H9 (cell line): ENCODE data around the gene TYRO3. TPM values are rescaled to one million over a fixed set of nuclear protein-coding genes. Genes with fewer than 3 reads are reported as not detected.

ENCODE experiments used
- DNase-seq: peaks from one replicate; pipeline ENCODE4 v3.0.0-alpha.2; 2017
- H2AFZ ChIP-seq: one replicate; pipeline ENCODE4 v1.6.1; 2013; ENCODE audit warnings: mild to moderate bottlenecking, low read length, control low read depth, moderate library complexity
- H2AK5ac ChIP-seq: 2 replicates; pipeline ENCODE4 v1.6.1; 2013; ENCODE audit warnings: low read length, control low read depth, mixed read lengths; ENCODE audit not compliant: insufficient read length
- H2BK120ac ChIP-seq: one replicate; pipeline ENCODE4 v1.6.1; 2013; ENCODE audit warnings: low read depth, mild to moderate bottlenecking, low read length, control low read depth, inconsistent platforms; ENCODE audit not compliant: poor library complexity, severe bottlenecking
- H2BK12ac ChIP-seq: 2 replicates; pipeline ENCODE4 v1.6.1; 2013; ENCODE audit warnings: low read length, control low read depth, mixed read lengths, low read depth; ENCODE audit not compliant: insufficient read length
- H2BK15ac ChIP-seq: 2 replicates; pipeline ENCODE4 v1.6.1; 2013; ENCODE audit warnings: low read depth, low read length, control low read depth
- H2BK20ac ChIP-seq: one replicate; pipeline ENCODE4 v1.6.1; 2013; ENCODE audit warnings: low read depth, mild to moderate bottlenecking, low read length, control low read depth, inconsistent platforms; ENCODE audit not compliant: poor library complexity, severe bottlenecking
- H2BK5ac ChIP-seq: 2 replicates; pipeline ENCODE4 v1.6.1; 2013; ENCODE audit warnings: low read length, control low read depth, mixed read lengths; ENCODE audit not compliant: insufficient read length
- H3K14ac ChIP-seq: 2 replicates; pipeline ENCODE4 v1.6.1; 2013; ENCODE audit warnings: low read length, control low read depth; ENCODE audit not compliant: insufficient read depth
- H3K18ac ChIP-seq: 2 replicates; pipeline ENCODE4 v1.6.1; 2013; ENCODE audit warnings: low read depth, mild to moderate bottlenecking, mixed read lengths, low read length, control low read depth; ENCODE audit not compliant: insufficient read length
- H3K23ac ChIP-seq: 2 replicates; pipeline ENCODE4 v1.6.1; 2013; ENCODE audit warnings: low read length, control low read depth, mixed read lengths, low read depth; ENCODE audit not compliant: insufficient read length
- H3K23me2 ChIP-seq: 2 replicates; pipeline ENCODE4 v1.6.1; 2013; ENCODE audit warnings: low read depth, mild to moderate bottlenecking, mixed read lengths, low read length, control low read depth; ENCODE audit not compliant: insufficient read length, poor library complexity, severe bottlenecking
- H3K27ac ChIP-seq: 2 replicates; pipeline ENCODE4 v1.5.1; 2013; ENCODE audit warnings: low read length, control low read depth, mixed read lengths, low read depth; ENCODE audit not compliant: insufficient read length
- H3K27me3 ChIP-seq: 2 replicates; pipeline ENCODE4 v1.6.1; 2013; ENCODE audit warnings: low read length, control low read depth, inconsistent platforms; ENCODE audit not compliant: insufficient read depth
- H3K4ac ChIP-seq: 2 replicates; pipeline ENCODE4 v1.6.1; 2013; ENCODE audit warnings: low read depth, mild to moderate bottlenecking, control low read depth, inconsistent platforms, low read length, moderate library complexity
- H3K4me1 ChIP-seq: 2 replicates; pipeline ENCODE4 v1.6.1; 2013; ENCODE audit warnings: low read length, control low read depth, inconsistent platforms; ENCODE audit not compliant: insufficient read depth
- H3K4me2 ChIP-seq: 2 replicates; pipeline ENCODE4 v1.6.1; 2013; ENCODE audit warnings: low read length, control low read depth, mixed read lengths; ENCODE audit not compliant: insufficient read length, insufficient read depth
- H3K56ac ChIP-seq: 2 replicates; pipeline ENCODE4 v1.6.1; 2013; ENCODE audit warnings: low read depth, mild to moderate bottlenecking, mixed read lengths, low read length, control low read depth; ENCODE audit not compliant: insufficient read length
- H3K79me1 ChIP-seq: 2 replicates; pipeline ENCODE4 v1.6.1; 2013; ENCODE audit warnings: low read depth, mild to moderate bottlenecking, moderate library complexity, low read length, control low read depth, inconsistent platforms; ENCODE audit not compliant: insufficient read depth, poor library complexity, severe bottlenecking
- H3K79me2 ChIP-seq: 2 replicates; pipeline ENCODE4 v1.6.1; 2013; ENCODE audit warnings: low read length, control low read depth, inconsistent platforms; ENCODE audit not compliant: insufficient read depth
- H3K9ac ChIP-seq: 2 replicates; pipeline ENCODE4 v1.6.1; 2013; ENCODE audit warnings: low read length, control low read depth, mixed read lengths; ENCODE audit not compliant: insufficient read length; ENCODE audit errors: extremely low read depth
- H3K9me3 ChIP-seq: one replicate; pipeline ENCODE4 v1.6.1; 2013; ENCODE audit warnings: low read depth, low read length, inconsistent platforms; ENCODE audit not compliant: control insufficient read depth
- H3T11ph ChIP-seq: one replicate; pipeline ENCODE4 v1.6.1; 2013; ENCODE audit warnings: mild to moderate bottlenecking, low read length, control low read depth, inconsistent platforms
- H4K20me1 ChIP-seq: one replicate; pipeline ENCODE4 v1.6.1; 2013; ENCODE audit not compliant: control insufficient read depth, insufficient read length, insufficient read depth
- H4K5ac ChIP-seq: 2 replicates; pipeline ENCODE4 v1.6.1; 2013; ENCODE audit warnings: low read depth, mild to moderate bottlenecking, mixed read lengths, low read length, control low read depth; ENCODE audit not compliant: insufficient read length
- H4K8ac ChIP-seq: replicated peaks from 2 replicates; pipeline ENCODE4 v1.6.1; 2013; ENCODE audit warnings: low read length, control low read depth, mixed read lengths, low read depth; ENCODE audit not compliant: insufficient read length
- H4K91ac ChIP-seq: 2 replicates; pipeline ENCODE4 v1.6.1; 2013; ENCODE audit warnings: low read depth, mild to moderate bottlenecking, moderate library complexity, mixed read lengths, low read length, control low read depth; ENCODE audit not compliant: insufficient read length
- H3K27ac Mint-ChIP-seq, 3 experiments: 2 replicates in 2 of 3; 3 replicates in 1 of 3; pipeline ENCODE4 v1.8.0; 2020 to 2021; ENCODE audit warnings: mixed read lengths in 3 of 3, mild to moderate bottlenecking in 1 of 3, moderate library complexity in 1 of 3
- H3K27me3 Mint-ChIP-seq: 2 replicates; pipeline ENCODE4 v1.8.0; 2021; ENCODE audit warnings: low read depth, mild to moderate bottlenecking, moderate library complexity, mixed read lengths
- H3K36me3 Mint-ChIP-seq, 3 experiments: 2 replicates in 2 of 3; 3 replicates in 1 of 3; pipeline ENCODE4 v1.8.0; 2020 to 2021; ENCODE audit warnings: low read depth in 3 of 3, mixed read lengths in 3 of 3; ENCODE audit not compliant: insufficient read depth in 1 of 3
- H3K4me1 Mint-ChIP-seq, 2 experiments: 2 replicates each; pipeline ENCODE4 v1.8.0; 2020; ENCODE audit warnings: mixed read lengths in 2 of 2
- H3K4me3 Mint-ChIP-seq, 2 experiments: 2 replicates in 1 of 2; 3 replicates in 1 of 2; pipeline ENCODE4 v1.8.0; 2020 to 2021; ENCODE audit warnings: mild to moderate bottlenecking in 2 of 2, mixed read lengths in 2 of 2, moderate library complexity in 1 of 2
- H3K9me3 Mint-ChIP-seq, 2 experiments: 2 replicates in 1 of 2; 3 replicates in 1 of 2; pipeline ENCODE4 v1.8.0; 2020; ENCODE audit warnings: mild to moderate bottlenecking in 2 of 2, mixed read lengths in 2 of 2, moderate library complexity in 1 of 2
- WGBS: extraction: QIAGEN DNeasy Blood & Tissue Kit; methylation state at CpG from one replicate; pipeline ENCODE4 v1.1.7; 2013; ENCODE audit warnings: missing lambda C conversion rate, low lambda C conversion rate, mixed read lengths; ENCODE audit not compliant: insufficient read length; ENCODE audit errors: extremely low coverage; 5-methylcytosine and 5-hydroxymethylcytosine counted together
- total RNA-seq: library from RNA; stranded (reverse); gene quantifications from 2 replicates; pipeline ENCODE4 v1.2.1, GENCODE V29; 2021
- TF ChIP-seq, protein P1 (sequence below): fragments of 200-600 bp; sonication (generic); conservative IDR thresholded peaks from 3 replicates; pipeline ENCODE4 v1.8.0; 2021; ENCODE audit warnings: antibody characterized with exemption, mild to moderate bottlenecking

Gene TYRO3
- total RNA-seq, 1 experiment from 2014 or later, result 124 TPM

DNA sequence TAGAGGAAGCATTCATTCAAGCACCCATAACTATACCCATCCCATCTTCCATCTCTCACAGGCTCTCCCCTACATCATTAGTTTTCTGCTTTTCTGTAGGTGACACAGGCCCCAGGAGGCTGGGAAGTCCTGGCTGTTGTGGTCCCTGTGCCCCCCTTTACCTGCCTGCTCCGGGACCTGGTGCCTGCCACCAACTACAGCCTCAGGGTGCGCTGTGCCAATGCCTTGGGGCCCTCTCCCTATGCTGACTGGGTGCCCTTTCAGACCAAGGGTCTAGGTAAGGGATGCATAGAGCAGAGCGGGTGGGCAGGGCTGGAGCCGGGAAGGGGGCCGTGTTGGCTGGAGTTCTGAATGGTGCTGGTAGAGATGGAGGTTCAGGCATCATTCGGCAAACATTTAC lies 8.2 kb downstream of the TYRO3 start:
- H2BK15ac ChIP-seq, result no peak overlapping the region
- no peaks in the 10 kb centered on the region for H3K79me2 ChIP-seq
- Mint-ChIP-seq H3K9me3 (no peaks in the 10 kb centered on the region; a peak in 1 of 5 replicates), H3K27me3 (no peaks in the 10 kb centered on the region), H3K4me3 (no peak overlapping the region; a peak in 2 of 5 replicates), H3K27ac (peak overlapping the region; percentile 99 to 100 (median 99)), H3K4me1 (peaks cover 70% of the 10 kb centered on the region in 2 experiments), H3K36me3 (peaks cover 29 to 75% (median 70%) of the 10 kb centered on the region in 3 experiments; a peak in 6 of 7 replicates)
- TF ChIP-seq, protein P1, sequence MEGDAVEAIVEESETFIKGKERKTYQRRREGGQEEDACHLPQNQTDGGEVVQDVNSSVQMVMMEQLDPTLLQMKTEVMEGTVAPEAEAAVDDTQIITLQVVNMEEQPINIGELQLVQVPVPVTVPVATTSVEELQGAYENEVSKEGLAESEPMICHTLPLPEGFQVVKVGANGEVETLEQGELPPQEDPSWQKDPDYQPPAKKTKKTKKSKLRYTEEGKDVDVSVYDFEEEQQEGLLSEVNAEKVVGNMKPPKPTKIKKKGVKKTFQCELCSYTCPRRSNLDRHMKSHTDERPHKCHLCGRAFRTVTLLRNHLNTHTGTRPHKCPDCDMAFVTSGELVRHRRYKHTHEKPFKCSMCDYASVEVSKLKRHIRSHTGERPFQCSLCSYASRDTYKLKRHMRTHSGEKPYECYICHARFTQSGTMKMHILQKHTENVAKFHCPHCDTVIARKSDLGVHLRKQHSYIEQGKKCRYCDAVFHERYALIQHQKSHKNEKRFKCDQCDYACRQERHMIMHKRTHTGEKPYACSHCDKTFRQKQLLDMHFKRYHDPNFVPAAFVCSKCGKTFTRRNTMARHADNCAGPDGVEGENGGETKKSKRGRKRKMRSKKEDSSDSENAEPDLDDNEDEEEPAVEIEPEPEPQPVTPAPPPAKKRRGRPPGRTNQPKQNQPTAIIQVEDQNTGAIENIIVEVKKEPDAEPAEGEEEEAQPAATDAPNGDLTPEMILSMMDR, result no peak
- H2BK20ac ChIP-seq, result no peak overlapping the region
- H3K18ac ChIP-seq, result peak overlapping the region; percentile 95
- no peaks in the 10 kb centered on the region for H3K23me2 ChIP-seq
- no peak overlapping the region for H3K9ac ChIP-seq
- no peak overlapping the region for H4K8ac ChIP-seq
- peak overlapping the region; percentile 55 for H2BK12ac ChIP-seq
- no peak overlapping the region for H2AK5ac ChIP-seq
- no peak overlapping the region for H2AFZ ChIP-seq
- H3K4ac ChIP-seq, result peak overlapping the region; percentile 51; the same call in 1 of the 2 replicates
- H3K79me1 ChIP-seq, result no peaks in the 10 kb centered on the region
- peak overlapping the region; percentile 76 for H4K91ac ChIP-seq
- H4K5ac ChIP-seq, result no peak overlapping the region
- H2BK5ac ChIP-seq, result no peak overlapping the region
- H3K9me3 ChIP-seq, result no peaks in the 10 kb centered on the region
- H3K27me3 ChIP-seq, result no peaks in the 10 kb centered on the region
- no peaks in the 10 kb centered on the region for H4K20me1 ChIP-seq
- no peak overlapping the region for H3K4me2 ChIP-seq
- peak overlapping the region; percentile 87 for H2BK120ac ChIP-seq
- peak overlapping the region; percentile 87 for H3K27ac ChIP-seq
- no CpG with 5 or more reads among the region's 6 CpGs for WGBS
- H3K56ac ChIP-seq, result no peak overlapping the region
- H3K4me1 ChIP-seq, result peaks cover 29% of the 10 kb centered on the region; the same call in 1 of the 2 replicates
- peak overlapping the region; percentile 83; the same call in 1 of the 2 replicates for H3K14ac ChIP-seq
- DNase-seq, result no peak
- H3K23ac ChIP-seq, result no peak overlapping the region
- peak overlapping the region; percentile 57 for H3T11ph ChIP-seq
